GM21528 (cell line): ENCODE results near the gene GSK3A.

Experiments
- ATAC-seq: cut with Tn5 transposase; IDR thresholded peaks from one replicate; pipeline ENCODE4 v1.9.1; 2021; ENCODE audit warnings: mild to moderate bottlenecking, moderate library complexity; ENCODE audit not compliant: unreplicated experiment, low FRiP score

GSK3A gene

GRCh38 chr19:42242512-42243409 lies at the start of gene GSK3A:
GSK3A (minus strand) TSS chr19:42242602; CDS start chr19:42242465, 137 bp downstream.
- peak; percentile 65 for ATAC-seq

- ATAC-seq = no peak
Measured at GRCh38 chr19:42291435-42291810, 49.0 kb upstream of the GSK3A start.

- ATAC-seq = no peak
Measured at GRCh38 chr19:42290523-42291434, 48.4 kb upstream of the GSK3A start.

GRCh38 chr19:42290136-42290522 lies 47.7 kb upstream of the GSK3A start:
- ATAC-seq = no peak

- no peak for ATAC-seq
Measured at GRCh38 chr19:42289556-42290041, 47.2 kb upstream of the GSK3A start.

- no peak for ATAC-seq
Measured at GRCh38 chr19:42288881-42289555, 46.6 kb upstream of the GSK3A start.

- no peak for ATAC-seq
Measured at GRCh38 chr19:42288387-42288786, 46.0 kb upstream of the GSK3A start.

- no peak for ATAC-seq
Measured at GRCh38 chr19:42287827-42288107, 45.4 kb upstream of the GSK3A start.

GRCh38 chr19:42287017-42287826 lies 44.8 kb upstream of the GSK3A start:
- ATAC-seq = no peak

GRCh38 chr19:42286349-42287016 lies 44.1 kb upstream of the GSK3A start:
- no peak for ATAC-seq

GRCh38 chr19:42285988-42286348 lies 43.6 kb upstream of the GSK3A start:
- no peak for ATAC-seq

GRCh38 chr19:42285541-42285941 lies 43.1 kb upstream of the GSK3A start:
- no peak for ATAC-seq

GRCh38 chr19:42284591-42285341 lies 42.4 kb upstream of the GSK3A start:
- no peak for ATAC-seq

GRCh38 chr19:42284066-42284501 lies 41.7 kb upstream of the GSK3A start:
- peak; percentile 31 for ATAC-seq

- peak; percentile 43 for ATAC-seq
Measured at GRCh38 chr19:42283188-42284065, 41.0 kb upstream of the GSK3A start.

- ATAC-seq = peak; percentile 0
Measured at GRCh38 chr19:42282819-42283187, 40.4 kb upstream of the GSK3A start.

- no peak for ATAC-seq
Measured at GRCh38 chr19:42281827-42282762, 39.7 kb upstream of the GSK3A start.
